GM12801 (cell line): ENCODE data around the gene RAB31.

Experiments
- CTCF ChIP-seq: IDR thresholded peaks from one replicate; pipeline ENCODE4 v1.5.1; 2011; ENCODE audit warnings: control low read depth; ENCODE audit not compliant: insufficient read length; ENCODE audit errors: extremely low read depth

Gene RAB31

DNA sequence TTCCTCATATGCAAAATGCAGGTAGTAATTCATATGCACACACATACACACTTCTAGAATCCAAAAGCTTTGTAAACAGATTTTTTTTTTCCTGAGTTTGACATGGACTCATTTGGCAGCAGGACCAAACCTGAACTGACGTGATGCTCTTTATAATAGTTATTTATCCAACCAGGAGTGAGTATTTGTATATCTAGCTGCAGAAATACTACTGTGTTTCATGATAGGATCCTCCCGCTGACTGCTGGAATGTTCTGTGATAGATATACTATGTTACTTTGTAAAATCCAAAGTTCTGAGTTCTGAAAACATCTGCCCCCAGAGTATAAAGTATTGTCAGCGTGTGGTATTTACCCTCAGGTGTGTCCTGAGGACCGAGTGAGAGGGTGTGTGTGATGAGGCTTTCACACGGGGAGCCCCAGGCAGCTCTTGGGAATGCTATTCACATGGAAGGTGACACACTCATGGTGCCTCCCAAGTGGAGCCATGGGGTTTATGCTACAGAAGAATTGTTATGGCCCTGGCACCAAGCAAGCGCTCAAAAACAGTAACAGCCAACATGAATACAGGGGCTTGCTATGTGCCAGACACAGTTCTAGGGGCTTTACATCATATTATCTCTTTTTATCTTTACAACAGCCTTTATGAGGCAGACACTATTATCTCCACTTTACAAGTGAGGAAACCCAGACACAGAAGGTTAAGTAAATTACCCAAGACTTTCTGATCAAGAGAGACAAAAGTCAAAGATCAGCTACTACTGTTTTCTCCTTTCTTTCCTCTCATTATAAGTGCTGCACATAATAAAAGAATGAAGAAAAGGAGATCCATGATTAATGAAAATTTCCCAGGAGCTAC is 161.0 kb downstream of the RAB31 start:
- TF ChIP-seq CTCF, result no peak

DNA sequence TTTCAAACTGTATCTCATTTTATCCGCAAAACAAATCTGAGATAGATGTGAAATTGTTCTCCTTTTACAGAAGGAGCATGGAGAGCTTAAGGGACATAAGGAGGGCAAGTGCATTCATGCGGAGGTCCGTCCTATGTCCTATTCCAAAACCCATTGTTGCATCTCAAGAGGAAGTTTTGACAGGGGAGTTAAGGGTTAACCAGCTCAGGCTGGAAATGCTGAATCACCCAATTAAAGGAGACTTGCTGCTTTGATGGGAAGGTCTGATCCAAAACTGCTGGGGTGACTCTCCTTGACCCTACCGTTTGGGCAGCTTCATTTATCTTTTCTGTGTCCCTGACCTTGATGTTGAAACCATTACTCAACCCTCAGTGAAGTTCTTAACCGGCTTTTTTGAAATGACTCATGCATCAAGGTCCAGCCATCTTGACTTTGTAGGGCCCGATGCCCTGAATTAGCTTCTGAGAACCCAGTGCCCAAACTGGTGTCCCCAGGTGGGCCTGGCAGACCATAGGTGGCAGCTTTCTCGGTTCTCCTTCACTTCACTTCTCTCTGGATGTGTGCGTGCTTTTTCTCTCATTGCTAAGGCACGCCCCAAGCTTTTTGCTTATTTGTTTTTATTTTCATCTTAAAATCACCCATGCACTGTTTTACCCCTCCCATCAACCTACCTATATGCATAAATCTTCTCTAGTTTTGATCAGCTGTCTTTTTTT is 161.8 kb downstream of the RAB31 start:
- TF ChIP-seq CTCF, result no peak

- TF ChIP-seq CTCF, result no peak
These were observed 162.4 kb downstream of the RAB31 start for GRCh38 chr18:9870431-9871008.

- no peak for TF ChIP-seq CTCF
These were observed 163.2 kb downstream of the RAB31 start for GRCh38 chr18:9871244-9871746.

DNA sequence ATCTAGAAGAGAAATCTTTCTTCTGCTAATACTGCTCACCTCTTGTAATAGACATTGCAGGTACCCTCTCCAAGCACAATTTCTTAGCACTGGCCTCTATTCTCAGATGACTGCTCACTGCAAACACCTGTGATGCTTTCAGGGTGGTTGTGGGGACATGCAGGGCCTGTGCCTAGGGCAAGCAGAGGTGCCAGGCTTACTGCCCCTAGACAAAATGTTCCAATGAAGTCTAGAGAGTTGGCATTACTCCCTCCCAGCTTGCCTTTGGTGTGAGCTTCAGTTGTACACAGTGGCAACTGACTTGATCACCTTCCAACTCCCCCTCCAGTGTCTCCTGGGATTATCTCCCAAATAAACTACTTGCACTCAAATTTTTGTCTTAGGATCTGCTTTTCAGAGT is 164.7 kb downstream of the RAB31 start:
- no peak for TF ChIP-seq CTCF

GRCh38 chr18:9874728-9875127 is 166.6 kb downstream of the RAB31 start:
- no peak for TF ChIP-seq CTCF

DNA sequence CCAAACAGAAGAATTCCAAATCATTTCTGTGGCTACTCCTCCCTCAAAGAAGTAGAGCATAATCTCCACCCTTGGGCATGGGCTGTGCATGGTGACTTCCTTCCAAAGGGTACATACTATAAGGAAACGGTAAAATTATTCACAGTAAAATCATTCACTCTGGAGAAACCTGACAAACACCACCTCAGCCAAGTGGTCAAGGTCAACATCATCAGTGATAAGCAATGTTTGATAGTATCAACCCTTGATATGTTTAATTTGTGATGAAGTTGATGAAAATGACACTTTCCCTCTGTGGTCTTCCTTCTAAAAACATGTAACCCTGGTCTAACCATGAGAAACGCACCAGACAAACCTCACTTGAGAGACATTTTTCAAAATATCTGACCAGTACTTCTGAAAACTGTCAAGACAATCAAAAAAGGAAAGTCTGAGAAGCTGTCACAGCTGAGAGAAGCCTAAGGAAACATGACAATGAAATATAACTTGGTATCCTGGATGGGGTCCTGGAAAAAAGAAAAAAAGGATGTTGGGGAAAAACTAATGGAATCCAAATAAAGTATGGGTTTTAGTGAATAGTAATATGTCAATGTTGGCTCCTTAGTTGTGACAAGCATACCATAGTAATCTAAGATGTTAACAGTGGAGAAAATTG is 168.2 kb downstream of the RAB31 start:
- no peak for TF ChIP-seq CTCF
